Measurements from ENCODE around the gene LRRC8D. TPM values are rescaled to one million over a fixed set of nuclear protein-coding genes. Genes with fewer than 3 reads are reported as not detected.

The LRRC8D gene
- total RNA-seq, 1 experiment from 2014 or later = 22.3 TPM

DNA sequence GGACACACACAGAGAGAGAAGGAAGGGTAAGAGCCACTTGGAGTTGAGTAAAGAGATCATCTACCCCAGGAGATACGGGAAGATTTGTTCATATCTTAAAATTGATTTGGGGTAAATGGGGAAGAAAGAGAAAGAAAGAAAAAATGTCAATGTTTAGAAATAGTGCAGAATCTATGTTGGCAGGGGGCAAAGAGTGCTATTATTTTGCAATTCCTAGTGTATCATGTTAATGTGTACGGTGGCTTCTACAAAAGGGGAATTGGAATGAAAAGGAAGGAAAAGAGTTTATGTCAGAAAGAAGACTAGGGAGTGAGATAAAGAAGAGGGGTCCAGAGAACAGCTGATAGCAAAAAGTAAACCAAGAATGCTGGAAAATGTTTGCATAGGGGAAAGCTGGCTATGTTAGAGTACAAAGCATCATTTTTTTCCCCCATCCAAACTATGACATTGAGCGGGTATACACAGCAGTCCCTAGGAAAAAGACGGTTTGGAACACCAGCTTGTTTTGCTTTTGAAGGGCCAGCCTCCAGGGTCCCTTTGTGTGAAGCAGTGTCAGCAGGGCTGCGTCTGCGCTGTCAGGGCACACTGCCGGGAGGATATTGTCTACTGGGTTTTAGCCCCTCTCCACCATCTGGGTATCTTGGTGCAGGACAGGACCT lies 10.8 kb downstream of the LRRC8D start:
- Mint-ChIP-seq H3K27me3 (ENCODE audit: unreplicated experiment) (no peaks in the 10 kb centered on the region), H3K4me1 (ENCODE audit: low read depth, unreplicated experiment) (peaks cover 7% of the 10 kb centered on the region), H3K36me3 (ENCODE audit: insufficient read depth, unreplicated experiment) (no peaks in the 10 kb centered on the region), H3K27ac (ENCODE audit: unreplicated experiment) (no peak overlapping the region), H3K4me3 (ENCODE audit: low read depth, unreplicated experiment) (no peak overlapping the region), H3K9me3 (ENCODE audit: low read depth, unreplicated experiment) (no peaks in the 10 kb centered on the region)
- intact Hi-C loops (cut with micrococcal nuclease; ENCODE audit: unreplicated experiment) = no loop called here
- DNase-seq = no peak
- CTCF ChIA-PET = no interaction called here
- no TSS peak for BruUV-seq (replicated peaks)
- TF ChIP-seq, protein P1, sequence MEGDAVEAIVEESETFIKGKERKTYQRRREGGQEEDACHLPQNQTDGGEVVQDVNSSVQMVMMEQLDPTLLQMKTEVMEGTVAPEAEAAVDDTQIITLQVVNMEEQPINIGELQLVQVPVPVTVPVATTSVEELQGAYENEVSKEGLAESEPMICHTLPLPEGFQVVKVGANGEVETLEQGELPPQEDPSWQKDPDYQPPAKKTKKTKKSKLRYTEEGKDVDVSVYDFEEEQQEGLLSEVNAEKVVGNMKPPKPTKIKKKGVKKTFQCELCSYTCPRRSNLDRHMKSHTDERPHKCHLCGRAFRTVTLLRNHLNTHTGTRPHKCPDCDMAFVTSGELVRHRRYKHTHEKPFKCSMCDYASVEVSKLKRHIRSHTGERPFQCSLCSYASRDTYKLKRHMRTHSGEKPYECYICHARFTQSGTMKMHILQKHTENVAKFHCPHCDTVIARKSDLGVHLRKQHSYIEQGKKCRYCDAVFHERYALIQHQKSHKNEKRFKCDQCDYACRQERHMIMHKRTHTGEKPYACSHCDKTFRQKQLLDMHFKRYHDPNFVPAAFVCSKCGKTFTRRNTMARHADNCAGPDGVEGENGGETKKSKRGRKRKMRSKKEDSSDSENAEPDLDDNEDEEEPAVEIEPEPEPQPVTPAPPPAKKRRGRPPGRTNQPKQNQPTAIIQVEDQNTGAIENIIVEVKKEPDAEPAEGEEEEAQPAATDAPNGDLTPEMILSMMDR (IDR thresholded peaks at IDR 0.05; ENCODE audit: unreplicated experiment) = no peak

DNA sequence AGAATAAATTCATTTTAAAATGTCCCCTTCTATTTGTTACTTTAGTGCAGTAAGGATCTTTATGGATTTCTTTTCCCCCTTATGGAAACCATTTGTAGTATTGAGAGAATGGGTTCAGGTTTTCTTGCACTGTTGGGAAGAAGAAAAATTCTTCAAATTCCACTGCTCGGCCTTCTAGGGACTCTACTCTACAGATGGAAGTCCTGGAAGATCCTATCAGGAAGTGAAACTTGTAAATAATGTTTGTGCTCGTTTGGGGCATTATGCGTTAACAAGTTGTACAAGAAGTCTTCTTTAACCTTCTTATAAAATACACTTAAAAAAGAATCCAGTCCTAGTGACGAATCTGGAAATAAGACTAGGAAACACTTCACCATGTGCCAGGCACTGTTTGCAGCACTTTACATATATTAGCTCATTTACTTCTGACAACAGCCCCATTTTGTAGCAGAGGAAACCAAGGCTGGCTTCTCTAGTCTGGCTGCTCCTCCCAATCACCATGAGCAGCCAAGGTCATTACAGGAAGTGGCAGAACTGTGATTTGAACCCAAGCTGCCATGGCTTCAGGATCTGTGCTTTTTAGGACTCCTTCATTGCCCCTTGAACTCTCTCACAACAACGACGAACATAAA lies 11.8 kb downstream of the LRRC8D start:
- Mint-ChIP-seq H3K9me3 (ENCODE audit: low read depth, unreplicated experiment) (no peaks in the 10 kb centered on the region), H3K4me1 (ENCODE audit: low read depth, unreplicated experiment) (peaks cover 13% of the 10 kb centered on the region), H3K27me3 (ENCODE audit: unreplicated experiment) (no peaks in the 10 kb centered on the region), H3K27ac (ENCODE audit: unreplicated experiment) (no peak overlapping the region), H3K36me3 (ENCODE audit: insufficient read depth, unreplicated experiment) (no peaks in the 10 kb centered on the region), H3K4me3 (ENCODE audit: low read depth, unreplicated experiment) (no peak overlapping the region)
- CTCF ChIA-PET = interaction anchor here (1.2 kb wide), 1 partner anchor 11 kb away, joined by 3 read pairs; no protein-coding TSS in a partner anchor
- intact Hi-C loops (cut with micrococcal nuclease; ENCODE audit: unreplicated experiment) = no loop called here
- TF ChIP-seq, protein P1 (IDR thresholded peaks at IDR 0.05; ENCODE audit: unreplicated experiment) = no peak
- no peak for DNase-seq
- BruUV-seq (replicated peaks) = no TSS peak

DNA sequence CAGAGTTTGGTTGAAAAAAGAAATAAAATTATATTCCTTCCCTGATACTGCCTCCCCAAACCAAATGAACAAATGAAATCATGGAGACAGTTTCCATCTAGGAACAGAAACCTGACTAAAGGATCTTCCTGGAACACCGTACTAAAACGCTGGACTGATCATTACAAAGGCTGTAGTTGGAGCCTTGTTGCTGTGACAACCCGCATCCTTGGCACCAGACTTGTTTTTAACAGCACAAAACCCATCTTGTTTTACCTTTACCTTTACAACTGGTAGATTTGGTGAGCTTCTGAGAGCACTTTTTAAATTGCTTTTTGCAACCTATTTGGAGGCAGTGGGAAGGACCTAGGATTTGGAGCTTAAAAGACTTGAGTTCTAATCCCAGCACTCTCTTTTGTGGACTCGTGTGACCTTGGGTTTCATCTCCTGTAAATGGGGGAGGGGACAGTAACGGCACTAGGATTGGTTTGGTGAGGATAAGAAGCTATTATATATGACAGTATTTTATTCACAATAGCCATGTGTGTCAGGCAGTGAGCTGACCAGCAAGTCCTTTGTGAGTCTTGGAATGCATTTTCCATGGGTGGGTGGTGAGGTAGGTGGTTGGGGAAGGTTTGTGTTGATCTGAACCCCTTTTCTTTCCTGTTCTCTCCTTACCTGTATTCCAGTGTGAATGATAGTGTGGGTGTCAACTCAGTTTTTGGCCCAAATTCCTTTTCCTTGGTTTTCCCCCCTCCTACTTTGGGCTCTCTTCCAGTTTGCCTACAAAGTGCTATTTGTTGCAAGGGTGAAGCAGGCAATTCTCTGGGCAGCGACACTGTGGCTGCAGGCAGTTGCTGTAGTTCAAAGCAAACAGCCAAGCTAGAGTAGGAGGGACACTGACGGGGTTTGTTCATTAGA lies 12.6 kb downstream of the LRRC8D start:
- TF ChIP-seq, protein P1 (IDR thresholded peaks at IDR 0.05; ENCODE audit: unreplicated experiment) = no peak
- H3K36me3 Mint-ChIP-seq (ENCODE audit: insufficient read depth, unreplicated experiment) = no peaks in the 10 kb centered on the region
- H3K27me3 Mint-ChIP-seq (ENCODE audit: unreplicated experiment) = no peaks in the 10 kb centered on the region
- DNase-seq = no peak
- no TSS peak for BruUV-seq (replicated peaks)
- no peak overlapping the region for H3K27ac Mint-ChIP-seq (ENCODE audit: unreplicated experiment)
- peaks cover 13% of the 10 kb centered on the region for H3K4me1 Mint-ChIP-seq (ENCODE audit: low read depth, unreplicated experiment)
- no peak overlapping the region for H3K4me3 Mint-ChIP-seq (ENCODE audit: low read depth, unreplicated experiment)
- CTCF ChIA-PET = interaction anchor here (1.2 kb wide), 1 partner anchor 12 kb away, joined by 3 read pairs; no protein-coding TSS in a partner anchor
- intact Hi-C loops (cut with micrococcal nuclease; ENCODE audit: unreplicated experiment) = no loop called here
- H3K9me3 Mint-ChIP-seq (ENCODE audit: low read depth, unreplicated experiment) = no peaks in the 10 kb centered on the region

DNA sequence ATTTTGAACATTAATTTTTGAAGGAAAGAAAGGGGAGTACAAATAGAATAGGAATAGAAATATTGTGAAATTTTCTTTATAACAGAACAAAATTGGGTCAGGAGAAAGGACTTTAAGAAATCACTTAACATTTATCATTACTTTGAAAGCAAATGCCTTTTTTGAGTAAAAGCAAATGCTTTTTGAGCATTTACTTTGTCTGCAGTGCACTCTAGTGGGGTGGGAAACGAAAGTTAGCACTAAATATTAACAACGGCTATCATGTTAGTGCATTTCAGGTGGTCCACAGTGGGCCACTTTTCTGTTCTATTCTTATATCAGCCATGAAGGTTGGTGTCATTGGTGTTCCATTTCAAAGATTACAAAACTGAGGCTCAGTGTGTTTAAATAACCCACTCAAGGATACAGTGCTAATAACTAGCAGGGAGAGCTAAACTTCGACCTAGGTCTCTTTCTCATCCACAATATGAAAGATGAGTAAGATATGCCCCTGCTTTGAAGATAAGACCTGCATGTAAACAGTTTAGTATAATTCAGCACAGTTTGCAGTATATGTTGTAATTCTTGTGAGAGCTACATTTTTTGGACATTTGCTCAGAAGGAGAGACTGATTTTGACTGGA lies 13.4 kb downstream of the LRRC8D start:
- no peak overlapping the region for H3K27ac Mint-ChIP-seq (ENCODE audit: unreplicated experiment)
- H3K4me1 Mint-ChIP-seq (ENCODE audit: low read depth, unreplicated experiment) = peaks cover 13% of the 10 kb centered on the region
- TF ChIP-seq, protein P1 (IDR thresholded peaks at IDR 0.05; ENCODE audit: unreplicated experiment) = no peak

More for the DNA sequence above, 13.4 kb downstream of the LRRC8D start:
- intact Hi-C loops (cut with micrococcal nuclease; ENCODE audit: unreplicated experiment) = no loop called here
- Mint-ChIP-seq H3K4me3 (ENCODE audit: low read depth, unreplicated experiment) (no peak overlapping the region), H3K27me3 (ENCODE audit: unreplicated experiment) (no peaks in the 10 kb centered on the region), H3K36me3 (ENCODE audit: insufficient read depth, unreplicated experiment) (no peaks in the 10 kb centered on the region), H3K9me3 (ENCODE audit: low read depth, unreplicated experiment) (no peaks in the 10 kb centered on the region)
- CTCF ChIA-PET = no interaction called here
- BruUV-seq (replicated peaks) = no TSS peak
- no peak for DNase-seq

Measured in Calu3 (cell line).